ENCODE results near the gene TTC23. TPM values are rescaled to one million over a fixed set of nuclear protein-coding genes. Genes with fewer than 3 reads are reported as not detected.

Gene TTC23
- total RNA-seq, 1 donor from 2014 or later = 28.5 TPM

Other genes with a start within 250 kb of the TTC23 start
- not detected for gene PGPEP1L, start 241.8 kb downstream of the TTC23 start, total RNA-seq
- gene SYNM, start 144.5 kb downstream of the TTC23 start, total RNA-seq = 189 TPM
- 27.6 TPM for gene LRRC28, start 1.9 kb upstream of the TTC23 start, total RNA-seq